IPS DF 6.9 (cell line): Measurements from ENCODE around the gene ABLIM2.

Experiments used
- DNase-seq: peaks from one replicate; pipeline ENCODE4 v3.0.0-alpha.2; 2013; ENCODE audit warnings: low read depth, low spot score
- H3K27ac ChIP-seq: one replicate; pipeline ENCODE4 v1.5.1; 2013; ENCODE audit warnings: low read length, control low read depth
- H3K27me3 ChIP-seq: 2 replicates; pipeline ENCODE4 v1.6.1; 2013; ENCODE audit warnings: mild to moderate bottlenecking, low read length; ENCODE audit not compliant: control insufficient read depth, insufficient read depth
- H3K36me3 ChIP-seq: 2 replicates; pipeline ENCODE4 v1.6.1; 2013; ENCODE audit warnings: low read length; ENCODE audit not compliant: control insufficient read depth, insufficient read depth
- H3K4me1 ChIP-seq: 2 replicates; pipeline ENCODE4 v1.6.1; 2013; ENCODE audit warnings: low read length; ENCODE audit not compliant: control insufficient read depth, insufficient read depth
- H3K4me3 ChIP-seq: 2 replicates; pipeline ENCODE4 v1.5.1; 2013; ENCODE audit warnings: mild to moderate bottlenecking, low read length
- H3K9me3 ChIP-seq: 2 replicates; pipeline ENCODE4 v1.6.1; 2013; ENCODE audit warnings: low read length, inconsistent platforms; ENCODE audit not compliant: control insufficient read depth, insufficient read depth
- WGBS: extraction: QIAGEN DNeasy Blood & Tissue Kit; methylation state at CpG from one replicate; pipeline ENCODE4 v1.1.7; 2013; ENCODE audit warnings: mixed read lengths, missing lambda C conversion rate; ENCODE audit not compliant: insufficient read length, insufficient coverage; 5-methylcytosine and 5-hydroxymethylcytosine counted together

The ABLIM2 gene

GRCh38 chr4:8158710-8159536 lies at the start of gene ABLIM2:
Gene ABLIM2 (minus strand): TSS chr4:8158813. CDS start chr4:8158689, 124 bp downstream.
- no peaks in the 10 kb centered on the region for H3K4me1 ChIP-seq
- peak within 1 kb of the TSS; percentile 55 for H3K4me3 ChIP-seq
- H3K36me3 ChIP-seq: no peaks in the 10 kb centered on the region
- DNase-seq: peak; percentile 96
- no peaks in the 10 kb centered on the region for H3K9me3 ChIP-seq
- no CpG with 5 or more reads among the region's 96 CpGs for WGBS
- no peak within 1 kb of the TSS for H3K27ac ChIP-seq
- peaks cover 5% of the 10 kb centered on the region; the same call in 1 of the 2 replicates for H3K27me3 ChIP-seq

DNA sequence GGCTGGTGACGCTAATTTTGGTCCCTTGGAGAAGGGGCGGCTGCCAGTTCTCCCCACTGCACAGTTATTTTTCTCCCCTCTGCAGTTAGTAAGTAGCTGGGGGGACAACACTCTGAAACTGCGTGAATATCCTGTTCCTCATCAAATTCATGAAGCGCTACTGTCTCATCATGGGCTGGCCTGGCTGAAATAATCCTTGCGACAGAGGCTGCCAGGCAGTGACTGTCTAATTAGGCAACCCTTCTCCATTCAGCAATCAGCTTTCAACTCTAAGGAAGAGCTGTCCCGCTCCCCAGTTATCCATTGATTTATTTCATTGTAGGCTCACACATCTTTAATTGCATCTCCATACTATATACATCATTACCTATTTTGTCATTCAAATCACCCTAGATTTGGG lies 48.7 kb upstream of the ABLIM2 start:
- H3K27me3 ChIP-seq: no peaks in the 10 kb centered on the region
- no peak overlapping the region for H3K27ac ChIP-seq
- WGBS: no CpG with 5 or more reads among the region's 6 CpGs
- H3K36me3 ChIP-seq: no peaks in the 10 kb centered on the region
- DNase-seq: no peak
- H3K9me3 ChIP-seq: no peaks in the 10 kb centered on the region
- H3K4me3 ChIP-seq: no peak overlapping the region
- H3K4me1 ChIP-seq: 0 out of 2 replicates have a peak, but pooled peaks cover 1% of the 10 kb centered on the region

- H3K27ac ChIP-seq: no peak overlapping the region
Measured at GRCh38 chr4:8205749-8206611, 47.4 kb upstream of the ABLIM2 start.

GRCh38 chr4:8205241-8205707 lies 46.7 kb upstream of the ABLIM2 start:
- Histone ChIP-seq H3K4me1 (no peaks in the 10 kb centered on the region), H3K27ac (no peak overlapping the region), H3K27me3 (no peaks in the 10 kb centered on the region), H3K36me3 (no peaks in the 10 kb centered on the region), H3K9me3 (no peaks in the 10 kb centered on the region), H3K4me3 (no peak overlapping the region)
- WGBS: no CpG with 5 or more reads among the region's 19 CpGs
- DNase-seq: no peak

More at GRCh38 chr4:8205749-8206611, 47.4 kb upstream of the ABLIM2 start:
- H3K4me1 ChIP-seq: no peaks in the 10 kb centered on the region
- DNase-seq: no peak
- no peak overlapping the region for H3K4me3 ChIP-seq
- no peaks in the 10 kb centered on the region for H3K36me3 ChIP-seq
- no peaks in the 10 kb centered on the region for H3K9me3 ChIP-seq
- no CpG with 5 or more reads among the region's 26 CpGs for WGBS
- H3K27me3 ChIP-seq: no peaks in the 10 kb centered on the region

- H3K36me3 ChIP-seq: no peaks in the 10 kb centered on the region
- H3K9me3 ChIP-seq: no peaks in the 10 kb centered on the region
- no peak overlapping the region for H3K4me3 ChIP-seq
- WGBS: no CpG with 5 or more reads among the region's 31 CpGs
- H3K4me1 ChIP-seq: no peaks in the 10 kb centered on the region
- no peak overlapping the region for H3K27ac ChIP-seq
- no peaks in the 10 kb centered on the region for H3K27me3 ChIP-seq
- no peak for DNase-seq
Measured at GRCh38 chr4:8204576-8205227, 46.1 kb upstream of the ABLIM2 start.

DNA sequence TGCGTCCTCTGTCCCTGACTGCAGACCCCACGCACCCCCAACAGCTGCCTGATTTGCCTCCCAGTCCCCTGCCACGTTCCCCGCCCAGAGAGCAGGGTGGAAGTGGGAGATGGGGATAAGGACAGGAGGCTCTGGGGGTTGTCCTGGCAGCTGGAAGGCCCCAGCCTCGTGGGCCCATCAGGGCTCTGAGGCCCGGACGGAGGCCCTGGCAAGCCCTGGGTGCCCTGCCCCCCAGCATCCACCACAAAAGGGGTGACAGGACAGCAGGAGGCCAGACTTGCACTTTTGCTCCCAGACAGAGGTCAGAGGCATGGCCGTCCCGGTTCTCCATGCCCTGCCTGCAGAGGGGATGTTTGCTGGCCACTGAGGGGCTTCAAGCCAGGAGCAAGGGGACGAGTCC lies 45.2 kb upstream of the ABLIM2 start:
- Histone ChIP-seq H3K27me3 (no peaks in the 10 kb centered on the region), H3K27ac (no peak overlapping the region), H3K9me3 (no peaks in the 10 kb centered on the region), H3K4me1 (no peaks in the 10 kb centered on the region), H3K36me3 (no peaks in the 10 kb centered on the region), H3K4me3 (no peak overlapping the region)
- no CpG with 5 or more reads among the region's 10 CpGs for WGBS
- no peak for DNase-seq

DNA sequence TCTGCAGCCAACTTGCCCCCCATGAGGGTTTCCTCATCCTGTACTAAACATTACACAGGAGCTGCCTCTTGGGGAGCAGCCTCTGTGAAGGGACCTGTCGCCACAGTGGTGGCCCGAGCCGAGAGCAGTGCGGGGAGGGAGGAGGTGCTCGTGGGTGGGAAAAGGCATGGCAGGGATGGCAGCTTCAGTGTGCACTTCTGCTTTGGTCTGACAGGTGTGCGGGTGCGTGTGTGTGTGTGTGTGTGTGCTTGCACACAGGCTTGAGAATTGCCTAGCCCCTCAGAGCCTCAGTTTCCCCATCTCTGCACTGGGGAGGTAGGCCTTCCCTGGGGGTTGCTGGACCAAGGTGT lies 44.4 kb upstream of the ABLIM2 start:
- DNase-seq: no peak
- no peak overlapping the region for H3K4me3 ChIP-seq
- no peaks in the 10 kb centered on the region for H3K4me1 ChIP-seq
- no peaks in the 10 kb centered on the region for H3K36me3 ChIP-seq
- no peak overlapping the region for H3K27ac ChIP-seq
- H3K9me3 ChIP-seq: no peaks in the 10 kb centered on the region
- no peaks in the 10 kb centered on the region for H3K27me3 ChIP-seq
- no CpG with 5 or more reads among the region's 7 CpGs for WGBS

- no peak for DNase-seq
- Histone ChIP-seq H3K9me3 (no peaks in the 10 kb centered on the region), H3K4me3 (no peak overlapping the region), H3K4me1 (no peaks in the 10 kb centered on the region), H3K27me3 (no peaks in the 10 kb centered on the region), H3K27ac (no peak overlapping the region), H3K36me3 (no peaks in the 10 kb centered on the region)
- WGBS: no CpG with 5 or more reads among the region's 21 CpGs
Measured at GRCh38 chr4:8202108-8203051, 43.8 kb upstream of the ABLIM2 start.

- Histone ChIP-seq H3K27ac (no peak overlapping the region), H3K9me3 (no peaks in the 10 kb centered on the region), H3K4me3 (no peak overlapping the region), H3K36me3 (no peaks in the 10 kb centered on the region), H3K4me1 (no peaks in the 10 kb centered on the region), H3K27me3 (no peaks in the 10 kb centered on the region)
- DNase-seq: no peak
- no CpG with 5 or more reads among the region's 9 CpGs for WGBS
Measured at GRCh38 chr4:8201321-8201781, 42.7 kb upstream of the ABLIM2 start.
